ENCODE data around the gene TNRC18. TPM values are rescaled to one million over a fixed set of nuclear protein-coding genes. Genes with fewer than 3 reads are reported as not detected.
"Not testable (repeated sequence)": the region's sequence is repeated elsewhere in the genome, so short reads cannot be mapped to it uniquely, and the experiment has no call there.

The TNRC18 gene
- total and polyA plus RNA-seq, 2 experiments from 2014 or later = 3.7 to 51.8 TPM

DNA sequence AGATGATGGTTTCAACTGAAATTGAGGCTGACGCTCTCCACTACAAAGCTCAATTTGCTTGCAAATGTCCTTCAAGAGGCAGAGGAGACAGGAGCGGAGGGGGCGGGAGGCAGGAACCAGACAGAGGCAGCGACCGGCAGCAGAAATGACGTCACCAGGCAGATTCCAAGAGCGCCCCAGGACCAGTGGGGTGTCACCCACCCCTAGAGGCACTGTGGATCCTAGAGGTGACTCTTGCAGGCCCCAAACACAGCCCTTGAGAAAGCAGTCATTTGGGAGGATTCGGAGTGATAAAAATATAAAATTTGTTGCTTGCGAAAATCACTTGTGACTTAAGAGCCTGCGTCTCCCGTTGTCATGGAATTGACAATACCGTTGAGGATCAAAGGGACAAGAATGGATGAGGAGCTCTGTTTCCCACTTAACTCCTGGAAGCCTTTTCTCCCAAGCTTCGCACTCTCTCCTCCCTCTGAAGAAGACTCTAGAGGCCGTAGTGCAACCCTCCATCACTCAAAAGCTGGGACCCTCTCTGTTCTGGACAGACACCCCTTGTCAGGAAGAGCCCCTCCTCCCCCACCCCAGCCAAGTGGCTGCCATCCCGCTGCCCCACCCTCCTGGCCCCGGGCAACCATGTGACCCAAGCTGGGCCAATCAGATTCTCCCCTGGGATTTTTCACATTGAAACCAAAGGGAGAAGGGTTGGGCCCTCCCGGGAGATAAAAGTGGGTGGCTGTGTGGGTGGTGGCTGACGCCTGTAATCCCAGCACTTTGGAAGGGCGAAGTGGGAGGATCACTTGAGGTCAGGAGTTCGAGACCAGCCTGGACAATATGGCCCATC, 157.2 kb downstream of the TNRC18 start:
- Histone ChIP-seq H3K79me2 (ENCODE audit: insufficient read depth) (no peaks in the 10 kb centered on the region), H4K20me1 (ENCODE audit: insufficient read depth) (no peaks in the 10 kb centered on the region), H3K27ac (no peak overlapping the region), H3F3A (ENCODE audit: insufficient read depth) (no peaks in the 10 kb centered on the region), H3K27me3 (replicated peaks; ENCODE audit: insufficient read depth) (0 out of 2 replicates have a peak, but pooled peaks cover 3% of the 10 kb centered on the region), H3K9ac (no peak overlapping the region), H3K9me3 (ENCODE audit: low read depth) (no peaks in the 10 kb centered on the region), H3K4me3 (no peak overlapping the region), H3K9me2 (ENCODE audit: insufficient read depth) (no peaks in the 10 kb centered on the region), H3K4me2 (ENCODE audit: unreplicated experiment) (no peak overlapping the region), H2AFZ (no peak overlapping the region), H3K36me3 (ENCODE audit: low read depth) (no peaks in the 10 kb centered on the region), H3K4me1 (ENCODE audit: insufficient read depth) (no peaks in the 10 kb centered on the region)
- no peak for TF ChIP-seq EZH2 (IDR thresholded peaks at IDR 0.05; ENCODE audit: insufficient read depth, poor library complexity, severe bottlenecking)
- TF ChIP-seq EZH2phosphoT487 (IDR thresholded peaks at IDR 0.05; ENCODE audit: insufficient read depth, low read depth) = no peak
- WGBS, 2 experiments (ENCODE audit: low coverage in 1 of 2, low lambda C conversion rate in 2 of 2, missing lambda C conversion rate in 2 of 2) = 62 to 67% methylated on average over 19 to 20 of the region's 20 CpGs
- in situ Hi-C loops (cut with MboI) = no loop called here
- DNase-seq = no peak

DNA sequence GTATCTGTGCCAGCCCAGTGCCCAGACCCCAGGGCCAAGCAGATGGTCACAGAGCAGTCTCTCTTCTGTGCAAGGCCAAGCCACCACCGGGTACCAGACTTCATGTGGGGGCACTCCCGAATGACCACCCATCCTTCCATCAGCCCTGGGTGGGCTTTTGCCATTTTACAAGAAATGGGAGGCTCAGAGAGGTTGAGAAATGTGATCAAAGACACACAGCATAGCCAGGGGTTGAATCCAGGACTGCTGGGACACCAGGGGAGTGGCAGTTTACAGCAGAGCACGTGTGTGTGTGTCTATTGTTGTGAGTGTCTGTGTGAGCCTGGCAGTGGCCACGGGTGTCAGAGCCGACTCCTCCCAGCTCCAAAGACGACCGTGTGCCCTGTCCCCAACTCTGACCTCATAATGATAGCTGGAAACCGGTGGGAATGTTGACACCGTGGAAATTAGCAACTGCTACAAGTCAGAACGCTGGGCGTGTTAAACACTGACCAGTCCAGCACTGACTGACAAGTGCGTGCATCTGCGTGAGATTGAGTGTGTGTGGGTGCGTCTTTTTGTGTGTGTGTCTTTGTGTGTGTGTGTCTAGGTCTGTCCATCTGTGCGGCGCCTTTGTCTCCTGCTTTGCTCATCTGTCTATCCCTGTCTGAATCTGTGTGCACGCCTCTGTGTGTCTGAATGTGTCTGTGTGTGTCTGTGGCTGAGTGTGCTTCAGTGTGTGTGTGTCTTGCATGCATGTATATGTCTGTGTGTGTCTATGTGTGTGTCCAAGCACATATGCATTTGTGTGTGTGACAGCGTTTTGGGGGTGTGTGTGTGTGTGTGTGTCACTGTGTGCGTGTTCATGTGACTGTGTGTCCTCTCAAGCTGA, 158.1 kb downstream of the TNRC18 start:
- WGBS, 2 experiments (ENCODE audit: low coverage in 1 of 2, low lambda C conversion rate in 2 of 2, missing lambda C conversion rate in 2 of 2) = 52% methylated on average over 19 of the region's 19 CpGs
- no peak overlapping the region for H3K4me2 ChIP-seq (ENCODE audit: unreplicated experiment)
- no peaks in the 10 kb centered on the region for H3K9me3 ChIP-seq (ENCODE audit: low read depth)
- in situ Hi-C loops (cut with MboI) = no loop called here
- no peaks in the 10 kb centered on the region for H3F3A ChIP-seq (ENCODE audit: insufficient read depth)
- H2AFZ ChIP-seq = no peak overlapping the region
- H3K4me1 ChIP-seq (ENCODE audit: insufficient read depth) = no peaks in the 10 kb centered on the region
- H3K9ac ChIP-seq = no peak overlapping the region
- TF ChIP-seq EZH2 (IDR thresholded peaks at IDR 0.05; ENCODE audit: insufficient read depth, poor library complexity, severe bottlenecking) (no peak), EZH2phosphoT487 (IDR thresholded peaks at IDR 0.05; ENCODE audit: insufficient read depth, low read depth) (no peak)
- H3K9me2 ChIP-seq (ENCODE audit: insufficient read depth) = no peaks in the 10 kb centered on the region
- H3K27ac ChIP-seq = no peak overlapping the region
- no peak for DNase-seq
- H3K79me2 ChIP-seq (ENCODE audit: insufficient read depth) = no peaks in the 10 kb centered on the region
- no peaks in the 10 kb centered on the region for H3K36me3 ChIP-seq (ENCODE audit: low read depth)
- H3K27me3 ChIP-seq (replicated peaks; ENCODE audit: insufficient read depth) = 0 out of 2 replicates have a peak, but pooled peaks cover 3% of the 10 kb centered on the region
- H3K4me3 ChIP-seq = no peak overlapping the region
- H4K20me1 ChIP-seq (ENCODE audit: insufficient read depth) = no peaks in the 10 kb centered on the region

DNA sequence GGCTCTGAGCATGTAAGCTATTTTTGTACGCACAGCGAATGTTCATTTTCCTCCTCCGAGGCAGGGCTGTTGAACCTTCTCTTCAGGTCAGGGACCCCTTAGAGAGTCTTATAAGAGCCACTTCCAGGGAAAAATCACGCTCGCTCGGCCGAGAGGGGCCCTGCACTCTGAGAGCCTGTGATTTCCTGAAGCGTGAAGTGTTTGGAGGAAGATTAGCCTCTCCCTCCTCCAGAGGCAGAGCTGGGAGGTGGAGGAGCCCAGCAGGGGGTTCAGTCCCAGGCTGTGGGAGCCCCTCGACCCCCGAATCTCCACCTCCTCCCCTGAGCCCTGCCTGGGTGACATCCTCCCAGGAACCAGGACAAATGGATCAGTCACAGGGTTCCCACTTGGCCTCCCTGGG, 160.6 kb downstream of the TNRC18 start:
- H3K27ac ChIP-seq; H3K4me2 ChIP-seq (ENCODE audit: unreplicated experiment); H4K20me1 ChIP-seq (ENCODE audit: insufficient read depth); H3F3A ChIP-seq (ENCODE audit: insufficient read depth); DNase-seq; H3K9me3 ChIP-seq (ENCODE audit: low read depth); H3K79me2 ChIP-seq (ENCODE audit: insufficient read depth); H3K9me2 ChIP-seq (ENCODE audit: insufficient read depth); H3K36me3 ChIP-seq (ENCODE audit: low read depth); H3K9ac ChIP-seq; in situ Hi-C loops (cut with MboI); H3K4me1 ChIP-seq (ENCODE audit: insufficient read depth); H3K27me3 ChIP-seq (replicated peaks; ENCODE audit: insufficient read depth); H3K4me3 ChIP-seq; H2AFZ ChIP-seq: not testable (repeated sequence)
- 65 to 73% methylated on average over 10 of the region's 10 CpGs for WGBS, 2 experiments (ENCODE audit: low coverage in 1 of 2, low lambda C conversion rate in 2 of 2, missing lambda C conversion rate in 2 of 2)

DNA sequence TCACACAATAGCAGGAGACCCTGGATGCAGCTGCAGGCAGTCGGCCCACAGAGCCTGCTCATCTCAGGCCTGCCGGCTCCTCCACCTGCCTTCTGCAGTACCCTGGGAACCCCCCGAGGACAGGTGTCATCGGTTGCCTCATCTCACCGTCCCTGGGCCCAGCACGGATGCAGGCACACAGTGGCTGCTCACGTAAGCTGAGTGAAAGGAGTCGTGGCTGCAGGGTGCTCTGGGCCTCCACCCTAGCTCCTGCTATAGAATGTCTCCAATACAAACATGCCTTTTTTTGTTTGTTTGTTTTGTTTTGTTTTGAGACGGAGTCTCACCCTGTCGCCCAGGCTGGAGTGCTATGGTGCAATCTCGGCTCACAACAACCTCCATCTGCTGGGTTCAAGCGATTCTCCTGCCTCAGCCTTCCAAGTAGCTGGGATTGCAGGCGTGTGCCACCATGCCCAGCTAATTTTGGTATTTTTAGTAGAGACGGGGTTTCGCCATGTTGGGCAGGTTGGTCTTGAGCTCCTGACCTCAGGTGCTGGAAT, 163.0 kb downstream of the TNRC18 start:
- H4K20me1 ChIP-seq (ENCODE audit: insufficient read depth); H3K9ac ChIP-seq; H3K9me2 ChIP-seq (ENCODE audit: insufficient read depth); H3K9me3 ChIP-seq (ENCODE audit: low read depth); H3K4me3 ChIP-seq; H3F3A ChIP-seq (ENCODE audit: insufficient read depth); DNase-seq; in situ Hi-C loops (cut with MboI); H3K27ac ChIP-seq; H3K79me2 ChIP-seq (ENCODE audit: insufficient read depth); H2AFZ ChIP-seq; H3K4me1 ChIP-seq (ENCODE audit: insufficient read depth); H3K4me2 ChIP-seq (ENCODE audit: unreplicated experiment); H3K36me3 ChIP-seq (ENCODE audit: low read depth); H3K27me3 ChIP-seq (replicated peaks; ENCODE audit: insufficient read depth): not testable (repeated sequence)
- 81 to 88% methylated on average over 15 of the region's 15 CpGs for WGBS, 2 experiments (ENCODE audit: low coverage in 1 of 2, low lambda C conversion rate in 2 of 2, missing lambda C conversion rate in 2 of 2)

Other genes starting within 250 kb of the TNRC18 start
- gene WIPI2, start 233.6 kb downstream of the TNRC18 start, total RNA-seq (2014; rRNA removed; shearing (Covaris generic)) = 90.4 and 99.3 TPM in 2 replicates
- gene WIPI2, start 233.6 kb downstream of the TNRC18 start, polyA plus RNA-seq (2016; fragmentation: Nextera tagmentation; extraction: Ambion mirVana) = 70.3 and 71.5 TPM in 2 replicates
- gene SLC29A4, start 140.9 kb downstream of the TNRC18 start, total RNA-seq (2014; rRNA removed; shearing (Covaris generic)) = 1.2 and 2.1 TPM in 2 replicates
- 0.35 and 0.37 TPM in 2 replicates for gene SLC29A4, start 140.9 kb downstream of the TNRC18 start, polyA plus RNA-seq (2016; fragmentation: Nextera tagmentation; extraction: Ambion mirVana)
- gene FBXL18, start 90.0 kb upstream of the TNRC18 start, total RNA-seq (2014; rRNA removed; shearing (Covaris generic)) = 5.9 and 8.6 TPM in 2 replicates
- 11.4 and 12.4 TPM in 2 replicates for gene FBXL18, start 90.0 kb upstream of the TNRC18 start, polyA plus RNA-seq (2016; fragmentation: Nextera tagmentation; extraction: Ambion mirVana)
- 4,032 and 4,079 TPM in 2 replicates for gene ACTB, start 106.8 kb upstream of the TNRC18 start, total RNA-seq (2014; rRNA removed; shearing (Covaris generic))
- 15,990 and 16,462 TPM in 2 replicates for gene ACTB, start 106.8 kb upstream of the TNRC18 start, polyA plus RNA-seq (2016; fragmentation: Nextera tagmentation; extraction: Ambion mirVana)
- 410 and 423 TPM in 2 replicates for gene FSCN1, start 169.0 kb upstream of the TNRC18 start, total RNA-seq (2014; rRNA removed; shearing (Covaris generic))
- 183 and 201 TPM in 2 replicates for gene FSCN1, start 169.0 kb upstream of the TNRC18 start, polyA plus RNA-seq (2016; fragmentation: Nextera tagmentation; extraction: Ambion mirVana)

All from GM23248 (cell line).